Mesendoderm (in vitro differentiated cells): Measurements from ENCODE around the gene SLCO2A1.

ENCODE experiments used
- DNase-seq: peaks from one replicate; pipeline ENCODE4 v3.0.0; 2013
- H2AK5ac ChIP-seq: 2 replicates; pipeline ENCODE4 v1.6.1; 2013; ENCODE audit warnings: low read length, inconsistent platforms
- H2BK120ac ChIP-seq: 2 replicates; pipeline ENCODE4 v1.6.1; 2013; ENCODE audit warnings: low read depth, mild to moderate bottlenecking, low read length, moderate library complexity, mixed read lengths
- H2BK15ac ChIP-seq: replicated peaks from 2 replicates; pipeline ENCODE4 v1.6.1; 2013; ENCODE audit warnings: low read depth, mild to moderate bottlenecking, moderate library complexity
- H2BK5ac ChIP-seq: 2 replicates; pipeline ENCODE4 v1.6.1; 2013; ENCODE audit warnings: low read length, inconsistent platforms
- H3K18ac ChIP-seq: 2 replicates; pipeline ENCODE4 v1.6.1; 2013; ENCODE audit warnings: mild to moderate bottlenecking, low read length, mixed read lengths
- H3K23ac ChIP-seq: one replicate; pipeline ENCODE4 v1.6.1; 2013; ENCODE audit warnings: low read length
- H3K27ac ChIP-seq: 2 replicates; pipeline ENCODE4 v1.5.1; 2013; ENCODE audit warnings: low read depth, mild to moderate bottlenecking, inconsistent platforms, low read length, moderate library complexity
- H3K27me3 ChIP-seq: 2 replicates; pipeline ENCODE4 v1.6.1; 2013; ENCODE audit warnings: low read length, control low read depth, mild to moderate bottlenecking, inconsistent platforms; ENCODE audit not compliant: insufficient read depth, poor library complexity
- H3K36me3 ChIP-seq: 2 replicates; pipeline ENCODE4 v1.6.1; 2013; ENCODE audit warnings: low read length, inconsistent platforms; ENCODE audit not compliant: control insufficient read depth, insufficient read depth
- H3K4ac ChIP-seq: one replicate; pipeline ENCODE4 v1.6.1; 2013; ENCODE audit warnings: low read depth, mild to moderate bottlenecking, low read length, moderate library complexity
- H3K4me1 ChIP-seq: 2 replicates; pipeline ENCODE4 v1.6.1; 2013; ENCODE audit warnings: low read depth, low read length, inconsistent platforms; ENCODE audit not compliant: control insufficient read depth
- H3K4me2 ChIP-seq: 2 replicates; pipeline ENCODE4 v1.6.1; 2013; ENCODE audit warnings: low read length
- H3K4me3 ChIP-seq: 2 replicates; pipeline ENCODE4 v1.5.1; 2013; ENCODE audit warnings: mild to moderate bottlenecking, low read length
- H3K56ac ChIP-seq: one replicate; pipeline ENCODE4 v1.6.1; 2013; ENCODE audit warnings: low read length
- H3K79me1 ChIP-seq: 2 replicates; pipeline ENCODE4 v1.6.1; 2013; ENCODE audit warnings: low read length, inconsistent platforms
- H3K79me2 ChIP-seq: 2 replicates; pipeline ENCODE4 v1.6.1; 2013; ENCODE audit warnings: mild to moderate bottlenecking, low read length; ENCODE audit not compliant: control insufficient read depth, insufficient read depth
- H3K9ac ChIP-seq: 2 replicates; pipeline ENCODE4 v1.6.1; 2013; ENCODE audit warnings: low read length, inconsistent platforms
- H4K5ac ChIP-seq: one replicate; pipeline ENCODE4 v1.6.1; 2013; ENCODE audit warnings: low read length
- H4K8ac ChIP-seq: one replicate; pipeline ENCODE4 v1.6.1; 2013; ENCODE audit warnings: low read depth, mild to moderate bottlenecking, control low read depth, low read length, moderate library complexity
- WGBS: extraction: QIAGEN DNeasy Blood & Tissue Kit; methylation state at CpG from one replicate; pipeline ENCODE4 v1.1.7; 2013; ENCODE audit warnings: low lambda C conversion rate, missing lambda C conversion rate; ENCODE audit not compliant: insufficient coverage; ENCODE audit errors: extremely low coverage; 5-methylcytosine and 5-hydroxymethylcytosine counted together

Gene SLCO2A1

DNA sequence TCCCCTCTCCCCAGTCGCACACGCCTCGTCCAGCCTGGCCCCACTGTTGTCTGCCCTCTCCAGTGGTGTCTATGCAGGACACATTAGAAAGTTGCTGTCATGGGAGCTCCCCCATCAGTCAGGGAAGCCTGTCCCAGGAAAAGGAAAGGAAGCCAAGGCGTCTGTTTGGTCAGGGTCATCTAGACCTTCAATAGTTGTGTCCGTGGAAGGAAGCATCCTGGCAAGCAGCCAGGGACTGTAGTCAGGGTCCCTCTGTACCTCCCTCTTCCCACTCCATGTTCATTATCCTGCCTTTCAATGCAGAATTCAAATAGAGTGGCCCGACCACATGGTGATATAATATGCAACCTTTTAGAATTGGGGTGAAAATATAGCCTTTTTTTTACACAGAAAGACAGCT is 73.4 kb downstream of the SLCO2A1 start:
- no peaks in the 10 kb centered on the region for H3K27me3 ChIP-seq
- H2BK120ac ChIP-seq: no peak overlapping the region
- H4K8ac ChIP-seq: no peak overlapping the region
- H3K79me1 ChIP-seq: no peaks in the 10 kb centered on the region
- H2BK15ac ChIP-seq: no peak overlapping the region
- H3K4me1 ChIP-seq: no peaks in the 10 kb centered on the region
- H3K36me3 ChIP-seq: no peaks in the 10 kb centered on the region
- peak overlapping the region; percentile 44 for H3K56ac ChIP-seq
- no peak overlapping the region for H2BK5ac ChIP-seq
- no peak overlapping the region for H3K4me3 ChIP-seq
- H3K27ac ChIP-seq: no peak overlapping the region
- no peak overlapping the region for H3K4me2 ChIP-seq
- no peak overlapping the region for H4K5ac ChIP-seq
- no peak overlapping the region for H3K18ac ChIP-seq
- no peak overlapping the region for H2AK5ac ChIP-seq
- DNase-seq: no peak
- no peaks in the 10 kb centered on the region for H3K79me2 ChIP-seq
- no peak overlapping the region for H3K23ac ChIP-seq
- no peak overlapping the region for H3K9ac ChIP-seq
- H3K4ac ChIP-seq: no peak overlapping the region
- WGBS: no CpG with 5 or more reads among the region's 6 CpGs

DNA sequence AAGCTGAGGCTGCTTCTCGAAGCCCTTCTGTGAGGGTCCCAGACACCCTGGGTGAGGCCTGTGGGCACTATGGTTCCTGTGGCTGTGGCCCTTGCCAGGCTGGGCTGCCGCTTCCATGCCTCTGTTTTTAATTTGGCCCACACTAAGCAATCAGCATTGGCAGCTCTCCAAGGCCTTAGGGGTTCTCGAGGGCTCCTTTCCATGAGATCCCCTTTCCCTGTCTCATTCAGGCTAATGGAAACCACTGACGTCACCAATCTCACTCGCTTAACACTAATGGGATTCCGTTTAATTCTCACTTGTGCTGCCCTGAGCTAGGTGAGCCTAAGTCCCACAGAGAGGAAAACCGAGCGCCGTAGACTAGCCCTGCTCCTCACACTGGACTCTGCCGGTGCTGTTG is 73.8 kb downstream of the SLCO2A1 start:
- no peak overlapping the region for H3K4me2 ChIP-seq
- H3K36me3 ChIP-seq: no peaks in the 10 kb centered on the region
- no peak for DNase-seq
- no peak overlapping the region for H2BK15ac ChIP-seq
- no CpG with 5 or more reads among the region's 10 CpGs for WGBS
- no peak overlapping the region for H2AK5ac ChIP-seq
- H3K79me2 ChIP-seq: no peaks in the 10 kb centered on the region
- H4K5ac ChIP-seq: no peak overlapping the region
- peak overlapping the region; percentile 44 for H3K56ac ChIP-seq
- no peaks in the 10 kb centered on the region for H3K79me1 ChIP-seq
- H3K4me3 ChIP-seq: no peak overlapping the region
- H2BK5ac ChIP-seq: no peak overlapping the region
- no peak overlapping the region for H3K23ac ChIP-seq
- no peak overlapping the region for H2BK120ac ChIP-seq
- no peak overlapping the region for H3K27ac ChIP-seq
- no peaks in the 10 kb centered on the region for H3K27me3 ChIP-seq
- H4K8ac ChIP-seq: no peak overlapping the region
- no peak overlapping the region for H3K4ac ChIP-seq
- no peaks in the 10 kb centered on the region for H3K4me1 ChIP-seq
- no peak overlapping the region for H3K9ac ChIP-seq
- H3K18ac ChIP-seq: no peak overlapping the region

DNA sequence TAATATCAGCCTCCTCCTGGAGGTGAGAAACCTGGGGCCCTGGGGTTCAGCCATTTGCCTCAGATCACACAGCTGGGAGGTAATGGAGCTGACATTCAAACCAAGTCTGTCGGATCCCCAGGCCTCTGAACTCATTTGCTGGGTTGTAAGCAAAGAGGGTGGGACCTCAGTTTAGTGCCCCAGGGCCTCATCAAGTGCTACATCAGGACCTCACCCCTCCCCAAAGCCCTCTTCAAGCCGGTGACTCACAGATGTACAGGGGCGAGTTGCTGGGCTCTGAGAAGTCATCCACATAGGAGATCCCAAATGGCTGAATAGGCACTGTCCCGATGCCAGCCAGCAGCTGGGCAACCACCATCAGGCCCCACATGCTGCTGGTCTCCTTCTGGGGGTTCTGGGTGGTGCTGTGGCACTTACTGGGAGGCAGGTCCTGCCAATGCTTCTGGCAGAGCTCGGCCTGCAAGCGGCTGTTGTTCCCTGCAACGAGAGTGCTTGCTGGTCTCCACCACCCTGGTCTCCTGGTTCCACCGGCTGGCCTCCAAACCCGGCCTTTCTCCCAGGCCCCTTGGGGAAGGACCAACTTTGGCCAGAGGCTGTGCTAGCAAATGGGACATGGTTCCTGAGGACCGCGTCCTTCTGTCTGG is 74.9 kb downstream of the SLCO2A1 start:
- Histone ChIP-seq H2BK120ac (no peak overlapping the region), H3K18ac (no peak overlapping the region), H3K4ac (no peak overlapping the region), H4K5ac (no peak overlapping the region), H2BK5ac (no peak overlapping the region), H3K4me3 (no peak overlapping the region), H3K27me3 (no peaks in the 10 kb centered on the region), H3K4me2 (no peak overlapping the region), H3K79me1 (no peaks in the 10 kb centered on the region), H3K27ac (no peak overlapping the region), H2BK15ac (no peak overlapping the region), H3K4me1 (no peaks in the 10 kb centered on the region), H4K8ac (no peak overlapping the region), H3K79me2 (no peaks in the 10 kb centered on the region), H3K36me3 (no peaks in the 10 kb centered on the region), H3K9ac (no peak overlapping the region), H2AK5ac (no peak overlapping the region), H3K23ac (no peak overlapping the region), H3K56ac (no peak overlapping the region)
- WGBS: no CpG with 5 or more reads among the region's 11 CpGs
- DNase-seq: peak; percentile 33

DNA sequence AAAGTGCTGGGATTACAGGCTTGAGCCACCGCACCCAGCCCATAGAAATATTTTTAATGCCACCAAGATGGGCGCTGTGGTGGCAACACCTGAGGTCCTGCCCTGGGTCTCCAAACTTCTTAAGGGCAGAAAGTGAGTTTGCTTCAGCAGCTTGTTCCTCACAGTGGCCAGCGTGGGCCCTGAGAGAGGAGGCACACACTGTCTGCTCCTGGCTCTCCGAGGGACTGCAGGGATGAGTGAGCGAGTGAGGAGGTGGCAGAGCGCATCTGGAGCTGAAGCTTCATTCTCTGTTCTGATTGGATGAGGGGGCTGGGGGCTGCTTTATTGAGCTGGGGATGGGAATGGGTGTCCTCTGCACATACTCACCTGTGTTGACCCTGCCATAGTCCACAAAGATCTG is 76.4 kb downstream of the SLCO2A1 start:
- Histone ChIP-seq H4K5ac (no peak overlapping the region), H3K23ac (no peak overlapping the region), H3K36me3 (no peaks in the 10 kb centered on the region), H3K4ac (no peak overlapping the region), H3K4me3 (no peak overlapping the region), H2BK5ac (no peak overlapping the region), H2BK15ac (no peak overlapping the region), H3K27ac (no peak overlapping the region), H3K79me2 (no peaks in the 10 kb centered on the region), H3K79me1 (no peaks in the 10 kb centered on the region), H3K18ac (no peak overlapping the region), H3K27me3 (no peaks in the 10 kb centered on the region), H2BK120ac (no peak overlapping the region), H2AK5ac (no peak overlapping the region), H3K56ac (no peak overlapping the region), H3K4me1 (no peaks in the 10 kb centered on the region), H3K4me2 (no peak overlapping the region), H3K9ac (no peak overlapping the region), H4K8ac (no peak overlapping the region)
- DNase-seq: no peak
- WGBS: no CpG with 5 or more reads among the region's 6 CpGs

DNA sequence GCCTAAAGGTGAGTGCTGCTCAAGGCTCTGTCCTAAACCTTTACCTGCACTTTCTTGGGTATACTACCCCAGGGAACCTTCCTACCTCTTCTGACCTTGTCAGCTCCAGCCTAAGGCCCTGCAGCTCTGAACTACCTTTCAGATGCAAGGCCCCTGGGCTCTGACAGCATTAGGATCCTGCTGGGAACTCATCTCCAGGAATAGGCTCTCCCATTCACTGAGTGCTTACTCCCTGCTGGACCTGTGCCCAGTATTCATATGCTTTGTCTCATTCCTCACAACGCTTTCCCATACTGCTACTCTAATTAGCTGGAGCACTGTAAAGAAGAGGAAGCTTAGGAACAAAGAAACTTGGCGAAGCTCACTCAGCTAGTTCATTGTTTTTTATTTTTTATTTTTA is 80.3 kb downstream of the SLCO2A1 start:
- H3K56ac ChIP-seq: no peak overlapping the region
- no CpG with 5 or more reads among the region's 2 CpGs for WGBS

DNA sequence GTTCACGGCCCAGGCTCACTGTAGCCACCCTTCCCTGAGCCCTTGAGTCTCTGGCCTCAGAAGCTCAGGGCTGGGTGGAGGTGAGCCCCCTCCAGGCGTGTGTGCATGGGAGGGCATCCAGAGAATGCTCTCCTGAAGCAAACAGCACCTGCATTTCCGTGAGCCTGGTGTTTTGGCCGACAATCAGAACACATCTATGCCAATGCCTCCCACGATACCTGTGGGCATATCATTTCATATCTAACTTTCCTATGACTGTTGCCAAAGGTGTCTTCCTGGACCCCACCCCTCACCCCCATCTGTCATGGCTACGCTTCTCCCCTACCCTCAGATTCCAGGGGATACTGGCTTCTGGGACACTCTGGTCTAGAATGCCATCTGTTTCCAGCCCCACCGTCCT is 80.7 kb downstream of the SLCO2A1 start:
- Histone ChIP-seq H3K4me3 (no peak overlapping the region), H3K9ac (no peak overlapping the region), H3K27ac (no peak overlapping the region), H3K23ac (no peak overlapping the region), H4K8ac (no peak overlapping the region), H3K79me2 (no peaks in the 10 kb centered on the region), H2BK120ac (no peak overlapping the region), H3K36me3 (peaks cover 7% of the 10 kb centered on the region), H4K5ac (no peak overlapping the region), H3K4me2 (no peak overlapping the region), H3K18ac (no peak overlapping the region), H3K27me3 (no peaks in the 10 kb centered on the region), H3K4ac (no peak overlapping the region), H2BK15ac (no peak overlapping the region), H3K56ac (no peak overlapping the region), H2BK5ac (no peak overlapping the region), H2AK5ac (no peak overlapping the region), H3K4me1 (no peaks in the 10 kb centered on the region), H3K79me1 (no peaks in the 10 kb centered on the region)
- WGBS: no CpG with 5 or more reads among the region's 7 CpGs
- no peak for DNase-seq

More for the DNA sequence above, 80.3 kb downstream of the SLCO2A1 start:
- no peak overlapping the region for H4K5ac ChIP-seq
- H3K36me3 ChIP-seq: peaks cover 4% of the 10 kb centered on the region
- no peaks in the 10 kb centered on the region for H3K79me1 ChIP-seq
- no peak overlapping the region for H3K4me2 ChIP-seq
- no peak overlapping the region for H2BK5ac ChIP-seq
- no peaks in the 10 kb centered on the region for H3K27me3 ChIP-seq
- H2AK5ac ChIP-seq: no peak overlapping the region
- no peaks in the 10 kb centered on the region for H3K79me2 ChIP-seq
- no peak overlapping the region for H3K9ac ChIP-seq
- DNase-seq: no peak
- no peak overlapping the region for H4K8ac ChIP-seq
- no peak overlapping the region for H2BK120ac ChIP-seq
- H3K4me3 ChIP-seq: no peak overlapping the region
- no peak overlapping the region for H2BK15ac ChIP-seq
- no peak overlapping the region for H3K18ac ChIP-seq
- H3K23ac ChIP-seq: no peak overlapping the region
- no peak overlapping the region for H3K27ac ChIP-seq
- no peaks in the 10 kb centered on the region for H3K4me1 ChIP-seq
- H3K4ac ChIP-seq: no peak overlapping the region
